Fibroblast of skin of abdomen (primary cell): ENCODE data around the gene CPNE8.

Experiments
- DNase-seq: peaks from one replicate; pipeline ENCODE4 v3.0.0-alpha.2; 2013

CPNE8 gene

GRCh38 chr12:38628288-38628687 is 277.1 kb downstream of the CPNE8 start:
- no peak for DNase-seq

GRCh38 chr12:38625306-38625705 is 280.1 kb downstream of the CPNE8 start:
- no peak for DNase-seq

GRCh38 chr12:38614171-38614570 is 291.2 kb downstream of the CPNE8 start:
- DNase-seq = no peak

GRCh38 chr12:38610808-38611350 is 294.5 kb downstream of the CPNE8 start:
- no peak for DNase-seq

- DNase-seq = no peak
Measured at GRCh38 chr12:38607295-38607694, 298.1 kb downstream of the CPNE8 start.
